GF-D8 (cell line): Measurements from ENCODE around the gene CD300A.

Experiments used
- DNase-seq: peaks from one replicate; lab custom pipeline; 2025; lab: John Stamatoyannopoulos, UW

CD300A gene

GRCh38 chr17:74439691-74440567 lies 26.5 kb upstream of the CD300A start:
- no peak for DNase-seq

- DNase-seq: no peak
These were observed 24.9 kb upstream of the CD300A start for GRCh38 chr17:74441537-74441936.

GRCh38 chr17:74442291-74442669 lies 24.2 kb upstream of the CD300A start:
- DNase-seq: no peak

GRCh38 chr17:74442670-74443515 lies 23.5 kb upstream of the CD300A start:
- peak; percentile 45 for DNase-seq

- DNase-seq: no peak
These were observed 22.7 kb upstream of the CD300A start for GRCh38 chr17:74443516-74444296.

DNA sequence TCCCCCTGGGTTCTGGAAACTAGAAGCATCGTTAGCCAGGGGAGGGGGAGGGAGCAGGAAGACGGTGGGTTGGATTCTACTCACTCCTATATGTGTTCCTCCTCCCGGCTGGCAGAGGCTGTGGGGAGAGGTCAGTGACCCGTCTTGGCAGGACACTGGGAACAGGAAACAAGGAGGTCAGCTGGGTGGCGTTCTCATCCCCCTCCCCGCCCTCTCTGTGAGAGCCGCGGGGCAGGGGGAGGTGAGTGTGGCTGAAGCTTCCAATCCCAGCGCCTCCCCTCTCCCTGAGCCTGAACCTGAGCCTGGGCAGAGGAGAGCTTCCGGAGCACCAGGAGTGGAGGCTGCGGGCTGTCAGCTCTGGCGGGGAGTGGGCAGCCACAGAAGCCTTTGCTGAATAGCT lies 22.0 kb upstream of the CD300A start:
- DNase-seq: no peak

DNA sequence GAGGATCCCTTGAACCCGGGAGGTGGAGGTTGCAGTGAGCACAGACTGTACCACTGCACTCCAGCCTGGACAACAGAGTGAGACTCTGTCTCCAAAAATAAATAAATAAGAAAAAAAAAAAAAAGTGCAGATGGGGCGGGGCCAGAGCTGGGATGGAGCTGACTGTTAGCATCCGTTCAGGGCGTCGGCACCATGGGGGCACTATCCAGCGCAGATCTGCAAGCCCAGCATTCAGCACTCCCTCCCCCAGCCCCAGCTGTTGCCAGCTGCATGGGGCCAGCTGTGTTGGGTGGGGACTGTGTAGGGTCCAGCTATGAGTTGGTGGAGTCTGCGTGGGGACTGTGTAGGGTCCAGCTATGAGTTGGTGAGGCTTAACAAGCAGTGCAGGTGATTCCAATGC lies 21.3 kb upstream of the CD300A start:
- DNase-seq: no peak

DNA sequence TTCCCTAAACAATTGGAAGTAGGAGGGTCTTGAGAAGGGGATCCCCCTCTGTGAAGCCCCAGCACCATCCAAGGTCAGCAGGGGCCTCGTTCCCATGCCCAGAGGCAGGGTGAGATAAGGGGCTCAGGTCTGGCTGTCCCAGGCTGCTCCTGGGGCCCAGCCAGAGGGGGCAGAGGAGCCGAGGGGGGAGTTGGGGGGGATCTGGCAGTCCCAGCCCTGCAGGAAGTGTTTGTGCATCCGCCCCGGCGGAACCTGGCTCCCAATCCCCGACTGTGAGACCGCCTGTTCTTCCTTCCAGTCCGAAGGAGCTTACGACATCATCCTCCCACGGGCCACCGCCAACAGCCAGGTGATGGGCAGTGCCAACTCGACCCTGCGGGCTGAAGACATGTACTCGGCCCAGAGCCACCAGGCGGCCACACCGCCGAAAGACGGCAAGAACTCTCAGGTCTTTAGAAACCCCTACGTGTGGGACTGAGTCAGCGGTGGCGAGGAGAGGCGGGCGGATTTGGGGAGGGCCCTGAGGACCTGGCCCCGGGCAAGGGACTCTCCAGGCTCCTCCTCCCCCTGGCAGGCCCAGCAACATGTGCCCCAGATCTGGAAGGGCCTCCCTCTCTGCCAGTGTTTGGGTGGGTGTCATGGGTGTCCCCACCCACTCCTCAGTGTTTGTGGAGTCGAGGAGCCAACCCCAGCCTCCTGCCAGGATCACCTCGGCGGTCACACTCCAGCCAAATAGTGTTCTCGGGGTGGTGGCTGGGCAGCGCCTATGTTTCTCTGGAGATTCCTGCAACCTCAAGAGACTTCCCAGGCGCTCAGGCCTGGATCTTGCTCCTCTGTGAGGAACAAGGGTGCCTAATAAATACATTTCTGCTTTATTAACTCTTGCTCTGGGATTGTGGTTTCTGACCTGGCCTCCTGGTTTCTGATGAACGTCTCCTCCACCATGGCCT lies 19.6 kb upstream of the CD300A start:
- DNase-seq: no peak

DNA sequence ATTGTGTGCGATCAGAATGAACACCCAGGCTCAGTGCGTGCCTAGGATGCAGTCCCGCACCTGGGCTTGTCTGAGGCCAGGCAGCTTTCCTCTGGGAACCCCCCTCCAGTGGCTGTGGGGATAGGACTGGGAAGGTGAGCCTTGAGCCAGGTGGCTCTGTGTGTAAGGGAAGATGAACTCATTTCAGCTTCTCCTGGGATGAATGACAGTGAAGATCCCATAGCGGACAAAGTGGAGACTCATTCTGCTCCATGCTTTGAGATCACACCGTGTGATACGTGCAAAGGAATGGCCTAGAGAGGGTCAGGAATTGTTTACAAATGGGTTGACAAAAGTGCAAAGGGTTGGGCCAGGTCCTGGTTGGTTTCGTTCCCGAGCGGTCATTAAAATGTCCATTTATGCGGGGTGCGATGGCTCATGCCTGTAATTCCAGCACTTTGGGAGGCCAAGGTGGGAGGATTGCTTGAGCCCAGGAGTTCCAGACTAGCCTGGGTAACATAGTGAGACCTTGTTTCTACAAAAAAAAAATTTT lies 18.7 kb upstream of the CD300A start:
- no peak for DNase-seq

GRCh38 chr17:74448756-74449155 lies 17.7 kb upstream of the CD300A start:
- no peak for DNase-seq

DNA sequence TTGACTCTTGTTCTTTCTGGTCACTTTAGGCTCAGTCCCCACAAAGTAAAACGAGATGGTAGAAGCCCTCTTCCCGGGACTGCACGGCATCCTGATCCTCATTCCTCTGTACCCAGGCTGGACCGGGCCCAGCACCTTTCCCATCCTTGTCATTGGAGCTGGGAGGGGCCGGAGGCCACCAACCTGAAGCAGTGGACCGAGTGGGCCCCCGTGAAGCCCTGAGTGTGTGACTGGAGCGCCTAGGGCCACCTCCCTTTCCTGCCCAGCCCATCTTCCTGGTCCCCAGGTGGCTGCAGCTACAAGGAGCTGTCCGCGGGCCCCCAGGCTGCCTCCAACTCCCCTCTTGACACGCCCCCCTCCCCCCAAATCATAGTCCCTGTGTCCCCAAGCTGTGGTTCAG lies 17.1 kb upstream of the CD300A start:
- no peak for DNase-seq

DNA sequence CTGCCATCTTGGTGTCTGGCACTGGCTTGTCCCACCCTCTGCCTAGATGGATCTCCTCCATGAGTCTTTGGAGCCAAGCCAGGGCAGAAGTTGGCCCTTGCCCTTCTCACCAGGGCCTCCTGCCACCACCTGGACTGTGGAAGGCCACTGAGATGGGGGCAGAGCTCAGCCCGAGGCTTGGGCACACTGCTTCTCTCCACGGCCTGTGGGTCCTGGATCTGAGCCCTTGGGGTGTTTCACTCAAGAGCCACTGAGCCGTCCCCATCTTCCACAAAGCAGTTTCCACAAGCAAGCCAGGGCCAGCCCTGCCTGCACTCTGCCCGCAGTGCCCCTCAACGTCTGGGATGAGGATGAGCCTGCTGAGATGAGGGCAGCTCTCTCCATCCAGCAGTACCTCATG lies 16.7 kb upstream of the CD300A start:
- DNase-seq: no peak

GRCh38 chr17:74450231-74450630 lies 16.2 kb upstream of the CD300A start:
- DNase-seq: no peak

- no peak for DNase-seq
These were observed 15.5 kb upstream of the CD300A start for GRCh38 chr17:74450925-74451403.

DNA sequence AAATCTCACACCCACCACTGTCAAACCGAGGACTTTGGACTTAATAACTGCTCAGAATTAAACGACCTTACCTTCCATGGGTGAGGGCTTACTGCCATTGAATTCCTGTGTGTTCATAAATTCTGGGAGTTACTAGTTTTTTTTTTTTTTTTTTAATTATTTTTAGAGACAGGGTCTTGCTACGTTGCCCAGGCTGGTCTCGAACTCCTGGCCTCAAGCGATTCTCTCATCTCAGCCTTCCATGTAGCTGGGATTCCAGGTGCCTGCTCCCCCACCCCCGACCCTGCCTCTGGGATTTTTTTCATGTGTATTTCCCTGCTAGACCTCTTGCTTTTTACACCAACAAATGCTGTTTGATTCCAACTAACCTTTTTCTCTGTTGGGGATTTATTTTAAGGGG lies 14.9 kb upstream of the CD300A start:
- DNase-seq: no peak

DNA sequence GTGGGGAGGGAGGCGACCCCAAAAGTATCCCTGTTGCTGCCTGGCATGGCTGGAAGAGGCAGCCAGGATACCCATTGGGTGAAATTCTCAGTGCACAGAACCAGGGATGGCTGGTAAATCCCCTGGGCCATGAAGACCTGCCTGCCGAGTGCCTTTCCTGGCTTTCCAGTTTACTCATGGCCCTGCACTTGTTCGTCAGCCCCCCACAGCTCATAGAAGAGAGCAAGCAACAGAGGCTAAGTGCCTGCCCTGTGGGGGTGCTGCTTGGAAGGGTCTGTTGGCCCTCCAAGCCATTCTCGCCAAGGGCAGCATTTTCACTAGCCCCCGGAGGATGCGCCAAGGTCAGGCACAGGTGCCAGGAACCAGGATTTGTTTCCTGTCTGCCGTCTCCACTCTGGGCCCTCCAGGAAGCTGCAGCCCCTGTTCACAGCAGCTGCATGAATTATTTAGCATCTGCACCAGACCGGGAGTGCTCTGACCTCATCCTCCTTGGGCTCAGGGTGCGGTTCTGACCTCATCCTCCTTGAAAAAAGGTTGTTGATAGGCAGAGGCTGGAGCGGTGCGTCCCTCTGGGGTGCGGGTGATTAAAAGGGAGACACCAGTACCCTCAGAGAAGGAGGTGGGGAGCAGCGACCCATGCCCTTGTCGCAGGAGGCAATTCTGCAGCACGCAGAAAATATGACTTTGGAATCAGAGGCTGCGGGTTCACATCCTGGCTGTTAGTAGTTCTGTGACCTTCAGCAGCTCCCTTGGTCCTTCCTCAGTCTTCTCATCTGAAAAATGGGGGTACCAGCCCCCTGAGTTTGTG lies 14.2 kb upstream of the CD300A start:
- DNase-seq: no peak

DNA sequence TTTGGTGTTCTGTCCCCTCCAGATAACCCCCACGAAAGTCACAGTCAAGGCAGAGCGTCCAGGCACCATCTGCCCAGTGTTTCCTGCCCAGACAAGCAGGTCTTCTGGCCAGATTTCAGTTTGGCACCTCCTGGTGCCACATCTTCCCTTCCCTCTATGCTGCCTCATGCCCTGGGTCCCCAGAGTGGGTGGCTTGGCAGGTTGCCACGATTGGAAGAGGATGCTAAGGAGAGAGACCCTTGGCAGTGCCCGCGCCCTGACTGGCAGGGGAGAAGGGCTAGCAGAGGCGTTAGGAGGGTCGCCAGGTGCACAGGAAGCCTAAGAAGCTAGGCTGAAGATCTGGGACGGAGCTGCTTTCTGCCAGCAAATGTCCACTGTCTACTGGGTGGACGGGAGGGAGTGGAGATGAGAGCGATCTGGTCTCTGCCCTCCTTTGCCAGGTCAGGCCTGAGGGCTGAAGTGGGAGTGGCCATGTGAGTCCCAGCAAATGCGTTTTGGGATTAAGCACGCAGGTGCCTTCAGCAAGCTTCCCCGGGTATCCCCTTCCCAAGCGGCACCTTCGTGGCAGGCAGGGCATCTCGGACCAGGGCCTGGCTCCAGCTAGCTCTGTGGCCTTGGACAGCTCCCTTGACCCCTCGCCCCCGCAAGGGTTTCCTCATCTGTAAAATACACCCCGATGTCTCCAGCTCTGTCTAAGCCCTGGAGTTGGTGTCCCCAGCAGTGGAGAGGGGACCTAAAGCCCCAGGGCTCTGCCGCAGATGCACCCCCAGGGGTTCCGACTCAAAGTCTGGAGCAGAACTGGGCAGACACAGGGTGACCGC lies 13.4 kb upstream of the CD300A start:
- DNase-seq: no peak

- no peak for DNase-seq
These were observed 12.7 kb upstream of the CD300A start for GRCh38 chr17:74453665-74454196.
